ENCODE results near the gene CHRNA5.
"Not testable (repeated sequence)": the region's sequence is repeated elsewhere in the genome, so short reads cannot be mapped to it uniquely, and the experiment has no call there.

CHRNA5 gene

DNA sequence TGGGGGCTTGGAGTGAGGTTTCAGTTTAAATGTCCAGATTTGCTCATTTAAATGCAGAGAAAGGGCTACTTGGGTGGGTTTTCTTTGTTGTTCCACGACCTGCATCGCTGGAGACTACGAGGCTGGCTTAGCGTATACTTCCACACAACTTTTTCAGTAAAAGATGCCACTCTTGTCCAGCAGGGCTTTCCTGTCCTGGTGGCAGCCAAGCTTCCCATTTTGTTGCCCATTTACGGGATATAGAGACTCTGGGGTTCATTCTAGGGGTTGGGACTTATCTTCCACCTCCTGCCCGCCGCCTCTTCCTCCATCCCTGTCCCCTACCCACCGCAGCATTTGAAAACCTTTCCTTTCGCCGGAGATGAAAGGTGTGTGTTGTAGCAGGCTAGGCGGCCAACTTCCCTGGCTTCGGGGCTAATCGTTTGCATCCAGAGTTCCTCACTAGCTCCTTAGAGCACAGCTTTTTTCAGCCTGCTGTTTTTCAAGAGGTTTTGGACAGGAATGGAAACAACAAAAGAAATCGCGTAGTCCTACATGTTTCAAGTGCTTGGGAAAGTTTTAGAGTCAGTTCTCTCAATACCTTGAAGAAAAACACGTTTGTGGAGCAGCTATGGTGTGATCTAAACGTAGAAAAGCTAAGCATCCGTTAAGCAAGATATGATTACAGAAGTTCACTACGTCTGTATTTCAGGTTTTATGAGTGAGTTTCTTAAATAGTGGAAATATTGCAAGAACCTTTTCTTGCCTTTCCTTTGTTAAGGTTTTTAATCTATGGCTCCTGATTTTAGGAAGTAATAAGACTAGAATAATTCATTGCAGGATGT is 843 bp downstream of the CHRNA5 start:
- DNase-seq (ENCODE audit: low read depth in 2 of 2), result no peak

DNA sequence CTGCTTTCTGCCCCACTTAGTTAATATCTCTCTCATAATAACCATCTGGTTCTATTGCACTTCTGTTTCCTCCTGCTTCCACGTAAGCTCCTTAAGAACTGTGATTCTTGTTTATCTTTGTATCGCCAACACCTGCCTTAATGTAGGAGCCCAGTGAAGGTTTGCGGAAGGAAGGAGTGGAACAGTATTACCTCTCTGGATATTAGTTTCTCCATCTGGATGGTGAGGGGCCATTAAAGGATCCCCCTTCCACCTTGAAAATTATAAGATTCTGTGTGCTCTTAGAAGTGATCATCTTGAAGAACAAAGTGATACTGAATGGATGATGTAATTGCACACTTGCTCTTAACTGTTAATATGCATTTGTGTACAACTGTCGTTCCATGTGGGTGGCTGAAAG is 2.2 kb downstream of the CHRNA5 start:
- DNase-seq (ENCODE audit: low read depth in 2 of 2), result no peak

- no peak for DNase-seq (ENCODE audit: low read depth in 2 of 2)
Measured at GRCh38 chr15:78570710-78571109, 5.4 kb downstream of the CHRNA5 start.

- no peak for DNase-seq (ENCODE audit: low read depth in 2 of 2)
Measured at GRCh38 chr15:78571382-78571781, 6.1 kb downstream of the CHRNA5 start.

- no peak for DNase-seq (ENCODE audit: low read depth in 2 of 2)
Measured at GRCh38 chr15:78573416-78573815, 8.1 kb downstream of the CHRNA5 start.

DNA sequence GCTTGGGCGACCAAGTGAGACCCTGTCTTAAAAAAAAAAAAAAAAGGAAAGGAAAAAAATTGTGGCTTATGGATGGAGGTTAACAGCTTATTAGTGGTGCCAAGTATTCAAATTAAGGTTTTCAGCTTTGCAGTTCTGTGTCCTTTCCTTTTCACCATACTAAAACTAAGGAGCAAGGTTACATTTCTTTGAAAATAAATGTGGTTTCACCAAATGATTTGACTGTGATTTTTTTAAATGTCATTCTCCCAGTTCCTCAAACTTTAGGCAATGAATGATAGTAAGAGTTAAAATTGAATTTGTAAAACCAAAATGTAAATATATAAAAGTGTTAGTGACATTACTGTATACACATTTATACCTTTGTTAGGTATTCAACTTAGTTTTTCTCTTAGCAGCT is 9.6 kb downstream of the CHRNA5 start:
- DNase-seq (ENCODE audit: low read depth in 2 of 2), result no peak

DNA sequence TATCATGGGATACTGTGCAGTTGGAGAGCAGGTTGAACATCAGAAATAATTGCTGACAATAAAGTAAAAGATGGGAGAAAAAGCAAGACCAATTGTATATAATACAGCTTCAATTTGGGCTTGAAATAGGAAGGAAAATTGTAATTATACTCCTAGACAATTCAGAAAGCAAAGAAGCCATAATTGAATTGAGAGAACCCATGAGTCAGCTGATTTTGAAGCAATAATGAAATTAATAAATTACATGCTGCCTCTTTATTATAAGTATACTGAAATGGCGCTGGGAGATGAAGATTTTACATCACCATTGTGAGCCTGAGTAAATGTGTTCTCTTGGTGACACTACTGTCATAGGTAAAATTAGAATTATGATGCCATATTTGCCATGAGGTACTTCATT is 32.3 kb downstream of the CHRNA5 start:
- DNase-seq (ENCODE audit: low read depth in 2 of 2), result no peak

- DNase-seq (ENCODE audit: low read depth in 2 of 2), result no peak
Measured at GRCh38 chr15:78598348-78598747, 33.0 kb downstream of the CHRNA5 start.

GRCh38 chr15:78599189-78599588 is 33.9 kb downstream of the CHRNA5 start:
- DNase-seq (ENCODE audit: low read depth in 2 of 2), result no peak

DNA sequence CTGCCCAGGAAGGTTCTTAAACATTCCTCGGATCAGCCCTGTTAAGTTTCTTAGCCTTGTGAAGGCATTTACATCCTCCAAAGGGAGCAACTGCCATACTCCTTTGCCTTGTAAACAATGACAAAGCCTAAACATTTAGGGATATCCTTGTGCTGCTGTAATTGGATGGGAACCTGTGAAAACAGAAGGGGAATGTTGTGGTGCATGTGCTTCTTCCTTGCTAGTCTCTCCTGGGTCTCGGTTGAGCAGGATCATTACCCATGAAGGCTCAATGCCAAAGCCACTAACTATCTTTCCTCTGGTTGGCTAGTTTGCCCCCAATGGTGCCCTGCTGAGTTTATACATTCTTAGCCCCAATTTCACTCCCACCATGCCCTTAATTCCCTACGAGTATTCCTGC is 38.1 kb downstream of the CHRNA5 start:
- no peak for DNase-seq (ENCODE audit: low read depth in 2 of 2)

DNA sequence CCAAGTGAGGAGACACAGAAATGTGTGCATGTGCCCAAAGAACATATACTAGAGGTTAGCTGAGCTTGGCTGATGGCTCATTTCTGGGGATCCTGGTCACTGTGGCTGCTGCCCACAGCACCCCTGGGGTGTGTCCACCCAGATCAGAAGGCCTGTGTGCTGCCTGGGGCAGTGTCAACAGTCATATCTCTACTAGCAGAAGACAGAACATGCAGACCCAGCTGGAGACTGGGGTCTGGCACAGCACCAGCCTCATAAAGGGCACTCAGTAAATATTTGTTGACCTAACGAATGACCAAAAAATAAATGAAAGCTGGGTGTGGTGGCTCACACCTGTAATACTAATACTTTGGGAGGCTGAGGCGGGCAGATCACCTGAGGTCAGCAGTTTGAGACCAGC is 39.1 kb downstream of the CHRNA5 start:
- DNase-seq (ENCODE audit: low read depth in 2 of 2), result no peak

- no peak for DNase-seq (ENCODE audit: low read depth in 2 of 2)
Measured at GRCh38 chr15:78605201-78605600, 39.9 kb downstream of the CHRNA5 start.

DNA sequence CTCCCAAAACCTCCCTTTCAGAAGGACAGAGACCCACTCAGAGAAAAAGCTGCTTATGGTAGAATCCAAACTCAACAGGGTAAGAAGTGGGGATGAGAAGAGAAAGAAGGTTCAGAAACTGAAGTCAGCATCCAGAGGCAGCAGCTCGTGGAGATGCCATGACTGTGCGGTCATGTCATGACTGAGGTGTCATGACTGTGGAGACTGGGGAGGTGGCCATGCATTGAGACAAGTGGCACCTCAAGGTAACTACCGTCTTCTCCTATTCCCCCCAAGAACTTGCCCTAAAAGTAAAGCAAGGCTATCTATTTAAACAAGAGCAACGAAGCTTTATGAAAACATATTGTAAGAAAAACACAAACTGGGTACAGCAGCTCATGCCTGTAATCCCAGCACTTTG is 40.4 kb downstream of the CHRNA5 start:
- DNase-seq (ENCODE audit: low read depth in 2 of 2), result no peak

- not testable (repeated sequence) for DNase-seq (ENCODE audit: low read depth in 2 of 2)
Measured at GRCh38 chr15:78609551-78609950, 44.2 kb downstream of the CHRNA5 start.

- DNase-seq (ENCODE audit: low read depth in 2 of 2), result no peak
Measured at GRCh38 chr15:78614021-78614420, 48.7 kb downstream of the CHRNA5 start.

DNA sequence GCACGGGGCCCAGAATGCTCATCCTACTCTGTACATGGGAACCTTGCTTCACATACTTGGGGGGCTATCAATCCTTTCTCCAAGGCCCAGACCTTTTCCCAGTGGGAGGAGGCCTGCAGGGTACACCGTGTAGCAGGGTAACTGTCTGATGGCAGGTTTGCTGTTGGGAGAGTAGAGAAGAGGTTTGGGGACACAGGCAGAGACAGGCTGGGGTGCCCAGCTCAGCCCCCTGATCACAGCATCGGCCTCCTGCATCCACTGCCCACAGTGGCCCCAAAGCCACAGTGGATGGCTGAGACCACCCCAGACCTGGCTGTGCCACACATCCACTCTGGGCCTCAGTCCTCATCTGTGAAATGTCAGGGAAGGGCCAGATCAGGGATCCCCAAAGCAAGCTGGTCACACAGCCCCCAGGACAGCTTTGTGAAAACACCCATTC is 49.9 kb downstream of the CHRNA5 start:
- DNase-seq (ENCODE audit: low read depth in 2 of 2), result no peak

DNA sequence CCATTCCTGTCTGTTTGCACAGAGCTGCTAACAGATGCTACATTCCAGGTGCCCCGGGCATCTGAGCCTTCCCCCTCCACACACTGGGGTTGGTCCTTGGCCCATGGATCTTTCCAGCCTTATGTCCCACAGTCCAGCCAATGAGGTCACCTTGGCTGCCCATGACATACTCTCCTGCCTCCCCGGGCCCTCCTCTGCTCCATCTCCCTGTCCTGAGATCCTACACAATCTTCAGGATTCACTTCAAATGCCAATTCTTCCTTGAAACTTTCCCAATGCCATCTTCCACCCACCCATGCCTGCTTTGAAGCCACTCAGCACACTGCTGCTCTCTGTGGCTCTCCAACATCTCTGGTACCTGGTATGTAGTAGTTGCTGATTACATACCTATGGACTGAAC is 51.2 kb downstream of the CHRNA5 start:
- DNase-seq (ENCODE audit: low read depth in 2 of 2), result no peak

DNA sequence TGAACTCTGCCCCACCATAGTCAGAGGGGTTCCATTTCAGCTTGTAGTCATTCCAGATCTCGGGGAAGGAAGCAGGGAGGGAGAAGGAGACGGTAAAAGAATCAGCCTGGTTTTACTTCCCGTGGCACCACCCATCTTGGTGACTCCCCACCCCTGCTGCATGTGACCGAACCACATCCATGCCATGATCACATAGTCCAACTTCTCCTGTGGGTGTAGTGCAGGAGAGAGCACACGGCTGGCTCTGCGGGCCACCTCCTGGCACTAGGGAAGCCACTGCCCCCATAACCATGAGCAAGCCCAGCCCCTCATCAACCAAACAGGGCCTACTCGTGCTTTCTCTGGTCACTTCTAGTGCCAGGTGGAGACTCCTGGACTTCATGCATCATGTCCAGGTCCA is 51.8 kb downstream of the CHRNA5 start:
- no peak for DNase-seq (ENCODE audit: low read depth in 2 of 2)

- DNase-seq (ENCODE audit: low read depth in 2 of 2), result no peak
Measured at GRCh38 chr15:78617516-78617915, 52.2 kb downstream of the CHRNA5 start.

DNA sequence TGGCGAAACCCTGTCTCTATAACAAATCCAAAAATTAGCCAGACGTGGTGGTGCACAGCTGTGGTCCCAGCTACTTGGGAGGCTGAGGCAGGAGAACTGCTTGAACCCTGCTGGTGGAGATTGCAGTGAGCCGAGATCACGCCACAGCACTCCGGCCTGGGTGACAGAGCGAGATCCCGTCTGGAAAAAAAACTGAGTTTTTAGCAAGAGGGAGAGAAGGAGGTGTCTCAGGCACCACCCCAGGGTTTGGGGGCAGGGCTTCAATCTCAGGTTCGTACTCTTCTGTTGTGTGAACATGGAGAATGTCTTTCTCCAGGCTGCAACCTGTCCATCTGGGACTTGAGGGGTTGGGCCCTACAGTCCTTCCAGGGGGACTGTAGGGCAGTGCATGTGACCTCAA is 52.7 kb downstream of the CHRNA5 start:
- DNase-seq (ENCODE audit: low read depth in 2 of 2), result no peak

DNA sequence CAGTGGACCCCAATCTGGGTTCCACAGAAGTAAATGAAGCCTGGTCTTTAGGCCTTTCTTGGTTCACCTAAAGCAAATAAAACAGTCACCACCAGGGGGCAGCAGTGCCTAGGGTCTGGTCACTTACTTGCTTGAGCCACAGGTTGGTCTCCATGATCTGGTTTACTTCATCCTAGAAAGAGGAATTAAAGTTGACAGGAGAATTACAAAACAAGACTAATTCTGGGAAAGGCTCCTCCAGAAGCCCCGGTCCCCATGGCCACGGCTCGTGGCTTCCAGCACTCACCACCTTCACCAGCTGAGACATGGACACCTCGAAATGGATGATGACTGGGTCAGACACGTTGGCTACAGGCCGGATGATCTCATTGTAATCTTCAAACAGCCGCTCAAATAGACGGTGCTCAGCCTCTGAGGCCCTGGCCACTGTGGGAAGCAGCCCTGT is 53.2 kb downstream of the CHRNA5 start:
- DNase-seq (ENCODE audit: low read depth in 2 of 2), result peak; percentile 58 to 66

GRCh38 chr15:78619022-78619950 is 54.0 kb downstream of the CHRNA5 start:
- no peak for DNase-seq (ENCODE audit: low read depth in 2 of 2)

- no peak for DNase-seq (ENCODE audit: low read depth in 2 of 2)
Measured at GRCh38 chr15:78620021-78620526, 54.8 kb downstream of the CHRNA5 start.
